GM23338 (cell line): ENCODE results near the gene RAB4A. TPM values are rescaled to one million over a fixed set of nuclear protein-coding genes. Genes with fewer than 3 reads are reported as not detected.
A peak's percentile ranks its signal among the peaks of the same experiment; 100 is the strongest.

Experiments
- ATAC-seq: fragments of 200-7000 bp; cut with Tn5 transposase; 3 replicates; pipeline ENCODE4 v1.9.1; 2020
- DNase-seq: peaks from one replicate; pipeline ENCODE4 v3.0.0-alpha.2; 2015; ENCODE audit warnings: low spot score
- H2AFZ ChIP-seq: fragments of 200-600 bp; sonication (generic); 2 replicates; pipeline ENCODE4 v1.8.0; 2016; ENCODE audit warnings: antibody characterized with exemption, mild to moderate bottlenecking, moderate library complexity
- H3F3A ChIP-seq: fragments of 200-600 bp; sonication (generic); replicated peaks from 2 replicates; pipeline ENCODE4 v1.8.0; 2017; ENCODE audit warnings: antibody characterized with exemption, mixed run types, low read depth
- H3K27ac ChIP-seq: fragments of 200-600 bp; sonication (generic); 2 replicates; pipeline ENCODE4 v1.6.1; 2016; ENCODE audit warnings: low read depth
- H3K27me3 ChIP-seq: fragments of 200-600 bp; sonication (generic); 2 replicates; pipeline ENCODE4 v1.8.0; 2016; ENCODE audit warnings: mild to moderate bottlenecking, mixed run types, moderate library complexity; ENCODE audit not compliant: insufficient read depth
- H3K36me3 ChIP-seq: fragments of 200-600 bp; sonication (generic); 2 replicates; pipeline ENCODE4 v1.8.0; 2016; ENCODE audit warnings: mild to moderate bottlenecking; ENCODE audit not compliant: insufficient read depth
- H3K4me1 ChIP-seq: fragments of 200-600 bp; sonication (generic); 2 replicates; pipeline ENCODE4 v1.8.0; 2016; ENCODE audit warnings: mild to moderate bottlenecking, moderate library complexity; ENCODE audit not compliant: insufficient read depth
- H3K4me2 ChIP-seq: fragments of 200-600 bp; sonication (generic); 2 replicates; pipeline ENCODE4 v1.7.1; 2017; ENCODE audit warnings: mixed run types
- H3K4me3 ChIP-seq: fragments of 200-600 bp; sonication (generic); 2 replicates; pipeline ENCODE4 v1.6.1; 2016; ENCODE audit warnings: mixed run types
- H3K79me2 ChIP-seq: fragments of 200-600 bp; sonication (generic); replicated peaks from 2 replicates; pipeline ENCODE4 v1.8.0; 2017; ENCODE audit warnings: mild to moderate bottlenecking; ENCODE audit not compliant: insufficient read depth
- H3K9me2 ChIP-seq: fragments of 200-600 bp; sonication (generic); 2 replicates; pipeline ENCODE4 v1.8.0; 2017; ENCODE audit not compliant: insufficient read depth
- H4K20me1 ChIP-seq: fragments of 200-600 bp; sonication (generic); replicated peaks from 2 replicates; pipeline ENCODE4 v1.8.0; 2017; ENCODE audit warnings: mild to moderate bottlenecking; ENCODE audit not compliant: insufficient read depth
- H3K27ac Mint-ChIP-seq: 2 replicates; pipeline ENCODE4 v1.8.0; 2020; ENCODE audit warnings: inconsistent platforms, mild to moderate bottlenecking, moderate library complexity, mixed read lengths
- H3K27me3 Mint-ChIP-seq: 3 replicates; pipeline ENCODE4 v1.8.0; 2022; ENCODE audit warnings: low read depth, mild to moderate bottlenecking, moderate library complexity, mixed read lengths, inconsistent platforms; ENCODE audit not compliant: insufficient read depth, poor library complexity
- H3K36me3 Mint-ChIP-seq: 3 replicates; pipeline ENCODE4 v1.8.0; 2021; ENCODE audit warnings: low read depth, mild to moderate bottlenecking, inconsistent platforms, moderate library complexity, mixed read lengths
- H3K4me1 Mint-ChIP-seq: 3 replicates; pipeline ENCODE4 v1.8.0; 2020; ENCODE audit warnings: mild to moderate bottlenecking, inconsistent platforms, mixed read lengths
- H3K4me3 Mint-ChIP-seq: 3 replicates; pipeline ENCODE4 v1.8.0; 2021; ENCODE audit warnings: moderate library complexity, mild to moderate bottlenecking, inconsistent platforms, mixed read lengths
- H3K9me3 Mint-ChIP-seq: 3 replicates; pipeline ENCODE4 v1.8.0; 2020; ENCODE audit warnings: moderate library complexity, mild to moderate bottlenecking, inconsistent platforms, mixed read lengths
- ETS1 ChIP-seq: IDR thresholded peaks from 2 replicates; pipeline ENCODE4 v1.6.1; 2016; ENCODE audit warnings: antibody characterized with exemption
- EZH2 ChIP-seq: fragments of 200-600 bp; sonication (generic); IDR thresholded peaks from one replicate; pipeline ENCODE4 v1.8.0; 2017; ENCODE audit warnings: antibody characterized with exemption, mild to moderate bottlenecking, low read depth; ENCODE audit not compliant: unreplicated experiment
- NANOG ChIP-seq: IDR thresholded peaks from 2 replicates; pipeline ENCODE4 v1.6.1; 2016; ENCODE audit warnings: antibody characterized with exemption, borderline replicate concordance
- POLR2AphosphoS5 ChIP-seq: IDR thresholded peaks from 2 replicates; pipeline ENCODE4 v1.6.1; 2016; ENCODE audit warnings: antibody characterized with exemption, low read depth
- STAT1 ChIP-seq: IDR thresholded peaks from one replicate; pipeline ENCODE4 v1.6.1; 2016; ENCODE audit warnings: antibody characterized with exemption; ENCODE audit not compliant: unreplicated experiment
- ZNF331 ChIP-seq: fragments of 250-450 bp; sonication (Bioruptor Pico); IDR thresholded peaks from 2 replicates; pipeline ENCODE4 v1.5.0; 2020; ENCODE audit warnings: low read depth, mild to moderate bottlenecking, moderate library complexity
- polyA plus RNA-seq: library from polyadenylated mRNA; unstranded; fragments of >200 nt; fragmentation: Nextera tagmentation; extraction: Ambion mirVana; gene quantifications from 2 replicates; pipeline ENCODE4 v1.2.1, GENCODE V29; 2016
- total RNA-seq: library from RNA; depleted of rRNA; stranded (reverse); fragments of >200 nt; shearing (Covaris generic); gene quantifications from 2 replicates; pipeline ENCODE4 v1.2.3, GENCODE V29; 2014
- TF ChIP-seq, protein P1 (sequence below): fragments of 250-450 bp; sonication (Bioruptor Pico); IDR thresholded peaks from 2 replicates; pipeline ENCODE4 v1.5.0; 2020; ENCODE audit warnings: mild to moderate bottlenecking, moderate library complexity
- TF ChIP-seq, protein P2 (sequence below), 2 experiments: fragments of 200-600 bp in 1 of 2; sonication (generic) in 1 of 2; conservative IDR thresholded peaks; 2 replicates each; pipeline versions ENCODE4 v1.5.1 to v1.6.1; 2016 to 2017; ENCODE audit warnings: antibody characterized with exemption in 2 of 2, low read depth in 2 of 2, mild to moderate bottlenecking in 2 of 2, moderate library complexity in 1 of 2

Gene RAB4A
- total and polyA plus RNA-seq, 2 experiments from 2014 or later = 37.5 to 50.8 TPM

DNA sequence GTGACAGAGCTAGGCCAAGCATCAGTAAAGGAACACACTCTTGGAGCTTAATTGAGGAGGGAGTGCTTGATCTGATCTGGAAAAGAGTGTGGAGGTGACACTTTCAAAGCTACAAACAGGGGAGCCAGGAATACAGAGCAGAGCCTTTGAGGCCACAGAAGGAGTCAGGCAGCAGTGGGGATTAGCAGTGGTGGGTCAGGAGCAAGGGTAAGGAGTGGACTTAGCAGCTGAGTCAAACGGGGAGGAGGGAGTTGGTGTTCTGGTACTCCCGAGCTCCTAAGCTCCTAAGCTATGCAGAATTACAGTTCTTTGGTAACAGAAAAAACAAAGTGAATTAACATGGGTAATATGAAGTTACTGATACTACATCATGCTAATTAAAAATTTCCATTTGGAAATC is 14.5 kb downstream of the RAB4A start:
- Histone ChIP-seq H4K20me1 (peaks cover 17% of the 10 kb centered on the region; the same call in 1 of the 2 replicates), H3K27ac (no peak overlapping the region), H3F3A (no peaks in the 10 kb centered on the region), H3K27me3 (no peaks in the 10 kb centered on the region), H2AFZ (no peak overlapping the region), H3K9me2 (no peaks in the 10 kb centered on the region), H3K4me1 (peaks cover 11% of the 10 kb centered on the region; the same call in 1 of the 2 replicates), H3K79me2 (peaks cover 75% of the 10 kb centered on the region), H3K4me3 (no peak overlapping the region), H3K4me2 (no peak overlapping the region), H3K36me3 (no peaks in the 10 kb centered on the region)
- Mint-ChIP-seq H3K9me3 (no peaks in the 10 kb centered on the region), H3K4me3 (no peak overlapping the region; the same call in 2 of the 3 replicates), H3K4me1 (peaks cover 15% of the 10 kb centered on the region; the same call in 2 of the 3 replicates), H3K27ac (no peak overlapping the region), H3K36me3 (peaks cover 6% of the 10 kb centered on the region; the same call in 2 of the 3 replicates), H3K27me3 (no peaks in the 10 kb centered on the region)
- TF ChIP-seq ETS1 = no peak
- TF ChIP-seq, protein P1, sequence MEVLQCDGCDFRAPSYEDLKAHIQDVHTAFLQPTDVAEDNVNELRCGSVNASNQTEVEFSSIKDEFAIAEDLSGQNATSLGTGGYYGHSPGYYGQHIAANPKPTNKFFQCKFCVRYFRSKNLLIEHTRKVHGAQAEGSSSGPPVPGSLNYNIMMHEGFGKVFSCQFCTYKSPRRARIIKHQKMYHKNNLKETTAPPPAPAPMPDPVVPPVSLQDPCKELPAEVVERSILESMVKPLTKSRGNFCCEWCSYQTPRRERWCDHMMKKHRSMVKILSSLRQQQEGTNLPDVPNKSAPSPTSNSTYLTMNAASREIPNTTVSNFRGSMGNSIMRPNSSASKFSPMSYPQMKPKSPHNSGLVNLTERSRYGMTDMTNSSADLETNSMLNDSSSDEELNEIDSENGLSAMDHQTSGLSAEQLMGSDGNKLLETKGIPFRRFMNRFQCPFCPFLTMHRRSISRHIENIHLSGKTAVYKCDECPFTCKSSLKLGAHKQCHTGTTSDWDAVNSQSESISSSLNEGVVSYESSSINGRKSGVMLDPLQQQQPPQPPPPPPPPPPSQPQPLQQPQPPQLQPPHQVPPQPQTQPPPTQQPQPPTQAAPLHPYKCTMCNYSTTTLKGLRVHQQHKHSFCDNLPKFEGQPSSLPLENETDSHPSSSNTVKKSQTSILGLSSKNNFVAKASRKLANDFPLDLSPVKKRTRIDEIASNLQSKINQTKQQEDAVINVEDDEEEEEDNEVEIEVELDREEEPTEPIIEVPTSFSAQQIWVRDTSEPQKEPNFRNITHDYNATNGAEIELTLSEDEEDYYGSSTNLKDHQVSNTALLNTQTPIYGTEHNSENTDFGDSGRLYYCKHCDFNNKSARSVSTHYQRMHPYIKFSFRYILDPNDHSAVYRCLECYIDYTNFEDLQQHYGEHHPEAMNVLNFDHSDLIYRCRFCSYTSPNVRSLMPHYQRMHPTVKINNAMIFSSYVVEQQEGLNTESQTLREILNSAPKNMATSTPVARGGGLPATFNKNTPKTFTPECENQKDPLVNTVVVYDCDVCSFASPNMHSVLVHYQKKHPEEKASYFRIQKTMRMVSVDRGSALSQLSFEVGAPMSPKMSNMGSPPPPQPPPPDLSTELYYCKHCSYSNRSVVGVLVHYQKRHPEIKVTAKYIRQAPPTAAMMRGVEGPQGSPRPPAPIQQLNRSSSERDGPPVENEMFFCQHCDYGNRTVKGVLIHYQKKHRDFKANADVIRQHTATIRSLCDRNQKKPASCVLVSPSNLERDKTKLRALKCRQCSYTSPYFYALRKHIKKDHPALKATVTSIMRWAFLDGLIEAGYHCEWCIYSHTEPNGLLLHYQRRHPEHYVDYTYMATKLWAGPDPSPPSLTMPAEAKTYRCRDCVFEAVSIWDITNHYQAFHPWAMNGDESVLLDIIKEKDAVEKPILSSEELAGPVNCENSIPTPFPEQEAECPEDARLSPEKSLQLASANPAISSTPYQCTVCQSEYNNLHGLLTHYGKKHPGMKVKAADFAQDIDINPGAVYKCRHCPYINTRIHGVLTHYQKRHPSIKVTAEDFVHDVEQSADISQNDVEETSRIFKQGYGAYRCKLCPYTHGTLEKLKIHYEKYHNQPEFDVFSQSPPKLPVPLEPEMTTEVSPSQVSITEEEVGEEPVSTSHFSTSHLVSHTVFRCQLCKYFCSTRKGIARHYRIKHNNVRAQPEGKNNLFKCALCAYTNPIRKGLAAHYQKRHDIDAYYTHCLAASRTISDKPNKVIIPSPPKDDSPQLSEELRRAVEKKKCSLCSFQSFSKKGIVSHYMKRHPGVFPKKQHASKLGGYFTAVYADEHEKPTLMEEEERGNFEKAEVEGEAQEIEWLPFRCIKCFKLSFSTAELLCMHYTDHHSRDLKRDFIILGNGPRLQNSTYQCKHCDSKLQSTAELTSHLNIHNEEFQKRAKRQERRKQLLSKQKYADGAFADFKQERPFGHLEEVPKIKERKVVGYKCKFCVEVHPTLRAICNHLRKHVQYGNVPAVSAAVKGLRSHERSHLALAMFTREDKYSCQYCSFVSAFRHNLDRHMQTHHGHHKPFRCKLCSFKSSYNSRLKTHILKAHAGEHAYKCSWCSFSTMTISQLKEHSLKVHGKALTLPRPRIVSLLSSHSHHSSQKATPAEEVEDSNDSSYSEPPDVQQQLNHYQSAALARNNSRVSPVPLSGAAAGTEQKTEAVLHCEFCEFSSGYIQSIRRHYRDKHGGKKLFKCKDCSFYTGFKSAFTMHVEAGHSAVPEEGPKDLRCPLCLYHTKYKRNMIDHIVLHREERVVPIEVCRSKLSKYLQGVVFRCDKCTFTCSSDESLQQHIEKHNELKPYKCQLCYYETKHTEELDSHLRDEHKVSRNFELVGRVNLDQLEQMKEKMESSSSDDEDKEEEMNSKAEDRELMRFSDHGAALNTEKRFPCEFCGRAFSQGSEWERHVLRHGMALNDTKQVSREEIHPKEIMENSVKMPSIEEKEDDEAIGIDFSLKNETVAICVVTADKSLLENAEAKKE (CRISPR knock-in tag) = no peak
- TF ChIP-seq STAT1 = no peak
- no peak for DNase-seq
- peak; percentile 76 for ATAC-seq

GRCh38 chr1:229286099-229286766 is 15.3 kb downstream of the RAB4A start:
- Histone ChIP-seq H3F3A (no peaks in the 10 kb centered on the region), H3K4me2 (no peak overlapping the region; the same call in 1 of the 2 replicates), H3K27ac (no peak overlapping the region), H3K4me3 (no peak overlapping the region), H3K27me3 (no peaks in the 10 kb centered on the region), H3K79me2 (peaks cover 67% of the 10 kb centered on the region), H3K9me2 (no peaks in the 10 kb centered on the region), H3K4me1 (peaks cover 11% of the 10 kb centered on the region; the same call in 1 of the 2 replicates), H2AFZ (no peak overlapping the region), H3K36me3 (no peaks in the 10 kb centered on the region), H4K20me1 (peaks cover 17% of the 10 kb centered on the region; the same call in 1 of the 2 replicates)
- Mint-ChIP-seq H3K9me3 (no peaks in the 10 kb centered on the region), H3K27ac (no peak overlapping the region), H3K4me1 (peaks cover 15% of the 10 kb centered on the region; the same call in 2 of the 3 replicates), H3K4me3 (no peak overlapping the region), H3K36me3 (peaks cover 14% of the 10 kb centered on the region), H3K27me3 (no peaks in the 10 kb centered on the region)
- DNase-seq (no peak), ATAC-seq (no peak)
- TF ChIP-seq NANOG (no peak), ZNF331 (CRISPR knock-in tag) (no peak), POLR2AphosphoS5 (no peak), EZH2 (no peak)
- TF ChIP-seq, protein P2, sequence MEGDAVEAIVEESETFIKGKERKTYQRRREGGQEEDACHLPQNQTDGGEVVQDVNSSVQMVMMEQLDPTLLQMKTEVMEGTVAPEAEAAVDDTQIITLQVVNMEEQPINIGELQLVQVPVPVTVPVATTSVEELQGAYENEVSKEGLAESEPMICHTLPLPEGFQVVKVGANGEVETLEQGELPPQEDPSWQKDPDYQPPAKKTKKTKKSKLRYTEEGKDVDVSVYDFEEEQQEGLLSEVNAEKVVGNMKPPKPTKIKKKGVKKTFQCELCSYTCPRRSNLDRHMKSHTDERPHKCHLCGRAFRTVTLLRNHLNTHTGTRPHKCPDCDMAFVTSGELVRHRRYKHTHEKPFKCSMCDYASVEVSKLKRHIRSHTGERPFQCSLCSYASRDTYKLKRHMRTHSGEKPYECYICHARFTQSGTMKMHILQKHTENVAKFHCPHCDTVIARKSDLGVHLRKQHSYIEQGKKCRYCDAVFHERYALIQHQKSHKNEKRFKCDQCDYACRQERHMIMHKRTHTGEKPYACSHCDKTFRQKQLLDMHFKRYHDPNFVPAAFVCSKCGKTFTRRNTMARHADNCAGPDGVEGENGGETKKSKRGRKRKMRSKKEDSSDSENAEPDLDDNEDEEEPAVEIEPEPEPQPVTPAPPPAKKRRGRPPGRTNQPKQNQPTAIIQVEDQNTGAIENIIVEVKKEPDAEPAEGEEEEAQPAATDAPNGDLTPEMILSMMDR (conservative IDR thresholded peaks at IDR 0.05; ENCODE audit: low read depth in 2 of 2) = no peak
